Stimulated activated naive CD4-positive, alpha-beta T cell (primary cell): ENCODE results near the gene NET1.
A peak's percentile ranks its signal among the peaks of the same experiment; 100 is the strongest.

Source experiments
- DNase-seq, 6 experiments: peaks; one replicate each; lab custom pipeline; 2025; lab: John Stamatoyannopoulos, UW

NET1 gene

GRCh38 chr10:5443429-5443828, 31.1 kb downstream of the NET1 start:
- no peak for DNase-seq

- no peak for DNase-seq
Observed at GRCh38 chr10:5445006-5445405, 32.6 kb downstream of the NET1 start.

- peak; percentile 68 to 88 (median 82) for DNase-seq
Observed at GRCh38 chr10:5446390-5446926, 34.1 kb downstream of the NET1 start.

GRCh38 chr10:5447056-5447455, 34.7 kb downstream of the NET1 start:
- DNase-seq: peak in 2 of 6 experiments; percentile 27 to 28

- peak in 3 of 6 experiments; percentile 69 to 74 (median 73) for DNase-seq
Observed at GRCh38 chr10:5447611-5448071, 35.3 kb downstream of the NET1 start.

- DNase-seq: no peak
Observed at GRCh38 chr10:5448333-5449001, 36.1 kb downstream of the NET1 start.

GRCh38 chr10:5449227-5449626, 36.9 kb downstream of the NET1 start:
- no peak for DNase-seq

- no peak for DNase-seq
Observed at GRCh38 chr10:5449823-5450222, 37.5 kb downstream of the NET1 start.

- DNase-seq: no peak
Observed at GRCh38 chr10:5450605-5451384, 38.4 kb downstream of the NET1 start.

GRCh38 chr10:5453749-5454489, 41.6 kb downstream of the NET1 start:
- no peak for DNase-seq

GRCh38 chr10:5456563-5456962, 44.2 kb downstream of the NET1 start:
- DNase-seq: no peak

- DNase-seq: peak in 3 of 6 experiments; percentile 67 to 74 (median 72)
Observed at GRCh38 chr10:5457741-5458140, 45.4 kb downstream of the NET1 start.

- DNase-seq: no peak
Observed at GRCh38 chr10:5458425-5458824, 46.1 kb downstream of the NET1 start.

- DNase-seq: no peak
Observed at GRCh38 chr10:5458949-5459747, 46.8 kb downstream of the NET1 start.

- DNase-seq: no peak
Observed at GRCh38 chr10:5460468-5461202, 48.3 kb downstream of the NET1 start.

- DNase-seq: no peak
Observed at GRCh38 chr10:5461203-5461588, 48.8 kb downstream of the NET1 start.

GRCh38 chr10:5461914-5462840, 49.8 kb downstream of the NET1 start:
- no peak for DNase-seq

- DNase-seq: no peak
Observed at GRCh38 chr10:5462841-5463293, 50.5 kb downstream of the NET1 start.

GRCh38 chr10:5464546-5464945, 52.2 kb downstream of the NET1 start:
- DNase-seq: no peak
